Measurements from ENCODE around the gene RBM25.
A peak's percentile ranks its signal among the peaks of the same experiment; 100 is the strongest.

RBM25 gene

DNA sequence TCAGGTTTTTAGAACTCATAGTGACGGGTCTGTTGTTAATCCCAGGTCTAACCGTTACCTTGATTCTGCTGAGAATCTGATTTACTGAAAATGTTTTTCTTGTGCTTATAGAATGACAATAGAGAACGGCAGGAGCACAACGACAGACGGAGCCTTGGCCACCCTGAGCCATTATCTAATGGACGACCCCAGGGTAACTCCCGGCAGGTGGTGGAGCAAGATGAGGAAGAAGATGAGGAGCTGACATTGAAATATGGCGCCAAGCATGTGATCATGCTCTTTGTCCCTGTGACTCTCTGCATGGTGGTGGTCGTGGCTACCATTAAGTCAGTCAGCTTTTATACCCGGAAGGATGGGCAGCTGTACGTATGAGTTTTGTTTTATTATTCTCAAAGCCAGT is 112.4 kb downstream of the RBM25 start:
- TF ChIP-seq, protein P1, sequence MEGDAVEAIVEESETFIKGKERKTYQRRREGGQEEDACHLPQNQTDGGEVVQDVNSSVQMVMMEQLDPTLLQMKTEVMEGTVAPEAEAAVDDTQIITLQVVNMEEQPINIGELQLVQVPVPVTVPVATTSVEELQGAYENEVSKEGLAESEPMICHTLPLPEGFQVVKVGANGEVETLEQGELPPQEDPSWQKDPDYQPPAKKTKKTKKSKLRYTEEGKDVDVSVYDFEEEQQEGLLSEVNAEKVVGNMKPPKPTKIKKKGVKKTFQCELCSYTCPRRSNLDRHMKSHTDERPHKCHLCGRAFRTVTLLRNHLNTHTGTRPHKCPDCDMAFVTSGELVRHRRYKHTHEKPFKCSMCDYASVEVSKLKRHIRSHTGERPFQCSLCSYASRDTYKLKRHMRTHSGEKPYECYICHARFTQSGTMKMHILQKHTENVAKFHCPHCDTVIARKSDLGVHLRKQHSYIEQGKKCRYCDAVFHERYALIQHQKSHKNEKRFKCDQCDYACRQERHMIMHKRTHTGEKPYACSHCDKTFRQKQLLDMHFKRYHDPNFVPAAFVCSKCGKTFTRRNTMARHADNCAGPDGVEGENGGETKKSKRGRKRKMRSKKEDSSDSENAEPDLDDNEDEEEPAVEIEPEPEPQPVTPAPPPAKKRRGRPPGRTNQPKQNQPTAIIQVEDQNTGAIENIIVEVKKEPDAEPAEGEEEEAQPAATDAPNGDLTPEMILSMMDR (IDR thresholded peaks at IDR 0.05; ENCODE audit: extremely low read depth, missing control alignments), result no peak
- no peak for DNase-seq (ENCODE audit: low spot score)

DNA sequence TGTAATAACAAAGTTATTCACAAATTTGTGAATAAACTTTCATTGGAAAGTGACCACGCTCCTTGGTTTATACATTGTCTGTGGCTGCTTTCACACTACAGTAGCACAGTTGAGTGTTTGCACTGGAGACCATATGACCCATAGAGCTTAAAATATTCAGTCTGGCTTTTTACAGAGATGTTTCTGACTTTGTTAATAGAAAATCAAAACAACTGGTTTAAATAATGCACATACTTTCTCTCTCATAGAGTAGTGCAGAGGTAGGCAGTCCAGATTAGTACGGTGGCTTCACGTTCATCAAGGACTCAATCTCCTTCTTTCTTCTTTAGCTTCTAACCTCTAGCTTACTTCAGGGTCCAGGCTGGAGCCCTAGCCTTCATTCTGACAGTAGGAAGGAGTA is 114.2 kb downstream of the RBM25 start:
- TF ChIP-seq, protein P1 (IDR thresholded peaks at IDR 0.05; ENCODE audit: extremely low read depth, missing control alignments), result no peak
- no peak for DNase-seq (ENCODE audit: low spot score)

DNA sequence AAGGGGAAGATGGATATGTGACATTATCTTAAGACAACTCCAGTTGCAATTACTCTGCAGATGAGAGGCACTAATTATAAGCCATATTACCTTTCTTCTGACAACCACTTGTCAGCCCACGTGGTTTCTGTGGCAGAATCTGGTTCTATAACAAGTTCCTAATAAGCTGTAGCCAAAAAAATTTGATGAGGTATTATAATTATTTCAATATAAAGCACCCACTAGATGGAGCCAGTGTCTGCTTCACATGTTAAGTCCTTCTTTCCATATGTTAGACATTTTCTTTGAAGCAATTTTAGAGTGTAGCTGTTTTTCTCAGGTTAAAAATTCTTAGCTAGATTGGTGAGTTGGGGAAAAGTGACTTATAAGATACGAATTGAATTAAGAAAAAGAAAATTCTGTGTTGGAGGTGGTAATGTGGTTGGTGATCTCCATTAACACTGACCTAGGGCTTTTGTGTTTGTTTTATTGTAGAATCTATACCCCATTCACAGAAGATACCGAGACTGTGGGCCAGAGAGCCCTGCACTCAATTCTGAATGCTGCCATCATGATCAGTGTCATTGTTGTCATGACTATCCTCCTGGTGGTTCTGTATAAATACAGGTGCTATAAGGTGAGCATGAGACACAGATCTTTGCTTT is 114.9 kb downstream of the RBM25 start:
- TF ChIP-seq, protein P1 (IDR thresholded peaks at IDR 0.05; ENCODE audit: extremely low read depth, missing control alignments), result no peak
- peak; percentile 41 for DNase-seq (ENCODE audit: low spot score)

Data from GM20000 (cell line).